Natural killer cell (primary cell): Measurements from ENCODE around the gene ACTR1B. TPM values are rescaled to one million over a fixed set of nuclear protein-coding genes. Genes with fewer than 3 reads are reported as not detected.
A peak's percentile ranks its signal among the peaks of the same experiment; 100 is the strongest.

ENCODE experiments used
- ATAC-seq, 3 donors: fragments of 150-1000 bp in 2 of 3; fragments of 200-7000 bp in 1 of 3; cut with Tn5 transposase; 1 replicate in 1 of 3; 2 replicates in 2 of 3; pipeline ENCODE4 v1.10.0; 2021; ENCODE audit warnings: mild to moderate bottlenecking in 2 of 3, moderate library complexity in 2 of 3
- DNase-seq, 2 donors: peaks; one replicate each; pipeline versions ENCODE4 v3.0.0 to v3.0.0-alpha.2; 2013 to 2021; ENCODE audit warnings: mixed read lengths in 1 of 2
- H3K27ac ChIP-seq: one replicate; pipeline ENCODE4 v1.5.1; 2013; ENCODE audit warnings: mild to moderate bottlenecking, low read length
- H3K27me3 ChIP-seq: one replicate; pipeline ENCODE4 v1.6.1; 2013; ENCODE audit warnings: low read length; ENCODE audit not compliant: control insufficient read depth, insufficient read depth
- H3K36me3 ChIP-seq: one replicate; pipeline ENCODE4 v1.6.1; 2013; ENCODE audit warnings: low read length; ENCODE audit not compliant: control insufficient read depth, insufficient read depth
- H3K4me1 ChIP-seq: one replicate; pipeline ENCODE4 v1.6.1; 2013; ENCODE audit warnings: low read length; ENCODE audit not compliant: control insufficient read depth, insufficient read depth
- H3K4me3 ChIP-seq: one replicate; pipeline ENCODE4 v1.5.1; 2013; ENCODE audit warnings: low read length
- H3K9me3 ChIP-seq: one replicate; pipeline ENCODE4 v1.6.1; 2013; ENCODE audit warnings: low read length; ENCODE audit not compliant: control insufficient read depth, insufficient read depth
- H3K27ac Mint-ChIP-seq, 2 donors: one replicate each; pipeline ENCODE4 v1.8.0; 2022; ENCODE audit warnings: mild to moderate bottlenecking in 2 of 2, mixed read lengths in 2 of 2, moderate library complexity in 1 of 2
- H3K27me3 Mint-ChIP-seq, 2 donors: one replicate each; pipeline ENCODE4 v1.8.0; 2022; ENCODE audit warnings: low read depth in 2 of 2, mixed read lengths in 2 of 2
- H3K36me3 Mint-ChIP-seq: one replicate; pipeline ENCODE4 v1.8.0; 2022; ENCODE audit warnings: mixed read lengths
- H3K4me1 Mint-ChIP-seq, 2 donors: one replicate each; pipeline ENCODE4 v1.8.0; 2022; ENCODE audit warnings: mixed read lengths in 2 of 2
- H3K4me3 Mint-ChIP-seq: one replicate; pipeline ENCODE4 v1.8.0; 2022; ENCODE audit warnings: mild to moderate bottlenecking, moderate library complexity, mixed read lengths
- H3K9me3 Mint-ChIP-seq, 2 donors: one replicate each; pipeline ENCODE4 v1.8.0; 2022; ENCODE audit warnings: mixed read lengths in 2 of 2
- CTCF ChIP-seq: fragments of 200-600 bp; IDR thresholded peaks from one replicate; pipeline ENCODE4 v1.8.0; 2022; ENCODE audit warnings: antibody characterized with exemption
- WGBS: methylation state at CpG from one replicate; pipeline ENCODE4 v1.1.7; 2013; ENCODE audit warnings: missing lambda C conversion rate; ENCODE audit not compliant: insufficient coverage; 5-methylcytosine and 5-hydroxymethylcytosine counted together
- intact Hi-C: fragments of 100-400 bp; cut with micrococcal nuclease; formaldehyde crosslinking; loops from one replicate; pipeline ENCODE4 v1.14.2; 2022
- total RNA-seq, 4 donors: library from RNA; stranded (reverse); fragments of 120-200 nt in 1 of 4; gene quantifications; one replicate each; pipeline versions ENCODE4 v1.2.3 to v1.2.4, GENCODE V29; 2013 to 2022

The ACTR1B gene
- total RNA-seq, 3 donors from 2014 or later (not counting 1 experiment from before 2014, with no cell fraction given), result 71.6 to 81.1 (median 73.1) TPM

- Histone ChIP-seq H3K36me3 (no peaks in the 10 kb centered on the region), H3K9me3 (no peaks in the 10 kb centered on the region), H3K4me3 (no peak overlapping the region), H3K27ac (no peak overlapping the region), H3K27me3 (no peaks in the 10 kb centered on the region), H3K4me1 (no peaks in the 10 kb centered on the region)
- Mint-ChIP-seq H3K4me1 (peaks cover 4 to 5% of the 10 kb centered on the region in 2 donors), H3K9me3 (no peaks in the 10 kb centered on the region), H3K27ac (no peak overlapping the region), H3K4me3 (no peak overlapping the region), H3K36me3 (no peaks in the 10 kb centered on the region), H3K27me3 (peaks cover 4 to 10% of the 10 kb centered on the region in 2 donors)
- peak; percentile 79 for TF ChIP-seq CTCF
- intact Hi-C loops, result loop anchor here (1.0 to 5.0 kb wide), 3 partner anchors 48 to 685 kb away; partner anchors contain the start of gene ANKRD36
- DNase-seq (peak; percentile 47 to 80), ATAC-seq (peak; percentile 81 to 90 (median 85))
- WGBS, result 84% methylated on average over 9 of the region's 11 CpGs
Observed at GRCh38 chr2:97699765-97700444, 36.1 kb upstream of the ACTR1B start.

GRCh38 chr2:97698530-97698929, 34.7 kb upstream of the ACTR1B start:
- Mint-ChIP-seq H3K27ac (no peak overlapping the region), H3K36me3 (no peaks in the 10 kb centered on the region), H3K4me1 (peaks cover 4 to 5% of the 10 kb centered on the region in 2 donors), H3K9me3 (no peaks in the 10 kb centered on the region), H3K27me3 (peaks cover 4 to 10% of the 10 kb centered on the region in 2 donors), H3K4me3 (no peak overlapping the region)
- Histone ChIP-seq H3K27ac (no peak overlapping the region), H3K9me3 (no peaks in the 10 kb centered on the region), H3K4me1 (no peaks in the 10 kb centered on the region), H3K4me3 (no peak overlapping the region), H3K27me3 (no peaks in the 10 kb centered on the region), H3K36me3 (no peaks in the 10 kb centered on the region)
- DNase-seq, result no peak
- intact Hi-C loops, result loop anchor here (5.0 kb wide), 1 partner anchor 586 kb away; the partner anchor contains the start of gene ANKRD36
- ATAC-seq, result no peak
- 100% methylated on average over 3 of the region's 4 CpGs for WGBS
- TF ChIP-seq CTCF, result no peak

GRCh38 chr2:97697252-97698235, 33.7 kb upstream of the ACTR1B start:
- DNase-seq (peak; percentile 89 to 94), ATAC-seq (peak; percentile 89 to 93 (median 91))
- Mint-ChIP-seq H3K9me3 (no peaks in the 10 kb centered on the region), H3K4me1 (peaks cover 4 to 5% of the 10 kb centered on the region in 2 donors), H3K27me3 (peaks cover 4 to 10% of the 10 kb centered on the region in 2 donors), H3K4me3 (no peak overlapping the region), H3K27ac (no peak overlapping the region), H3K36me3 (no peaks in the 10 kb centered on the region)
- intact Hi-C loops, result loop anchor here (1.0 to 5.0 kb wide), 4 partner anchors 33 to 585 kb away; partner anchors contain the start of genes ACTR1B and ANKRD36
- Histone ChIP-seq H3K27ac (no peak overlapping the region), H3K4me1 (no peaks in the 10 kb centered on the region), H3K4me3 (no peak overlapping the region), H3K27me3 (no peaks in the 10 kb centered on the region), H3K36me3 (no peaks in the 10 kb centered on the region), H3K9me3 (no peaks in the 10 kb centered on the region)
- 29% methylated on average over 11 of the region's 14 CpGs for WGBS
- TF ChIP-seq CTCF, result peak; percentile 90
